Left colon (tissue), 2 donors: ENCODE measurements around the gene CWC15. TPM values are rescaled to one million over a fixed set of nuclear protein-coding genes. Genes with fewer than 3 reads are reported as not detected.
A peak's percentile ranks its signal among the peaks of the same experiment; 100 is the strongest.
"Not testable (repeated sequence)": the region's sequence is repeated elsewhere in the genome, so short reads cannot be mapped to it uniquely, and the experiment has no call there.

Experiments
- ATAC-seq: fragments of 200-7000 bp; cut with Tn5 transposase; one replicate; pipeline ENCODE4 v1.9.1; 2020; ENCODE audit warnings: mild to moderate bottlenecking, moderate library complexity
- DNase-seq, 2 donors: peaks; one replicate each; pipeline ENCODE4 v3.0.0-alpha.2; 2020
- intact Hi-C, 2 donors: fragments of 100-400 bp; cut with DNase I in 1 of 2; cut with micrococcal nuclease in 1 of 2; formaldehyde crosslinking; loops; one replicate each; pipeline versions ENCODE4 v1.11.2 to v1.14.0; 2022; cut with DNase I, micrococcal nuclease
- total RNA-seq, 2 donors: library from RNA; stranded (reverse); fragmentation: NEBNext Ultra II Directional; extraction: Animal tissue kit (Norgen Biotek cat#: 25700); gene quantifications; one replicate each; pipeline ENCODE4 v1.2.1, GENCODE V29; 2021
- donor health status: DM: no; HTN: no; CAD: no.
- donor health status: DM: yes; HTN: yes; CAD: no.

Gene CWC15
- total RNA-seq, 2 donors from 2014 or later: 44.0 to 44.3 TPM

DNA sequence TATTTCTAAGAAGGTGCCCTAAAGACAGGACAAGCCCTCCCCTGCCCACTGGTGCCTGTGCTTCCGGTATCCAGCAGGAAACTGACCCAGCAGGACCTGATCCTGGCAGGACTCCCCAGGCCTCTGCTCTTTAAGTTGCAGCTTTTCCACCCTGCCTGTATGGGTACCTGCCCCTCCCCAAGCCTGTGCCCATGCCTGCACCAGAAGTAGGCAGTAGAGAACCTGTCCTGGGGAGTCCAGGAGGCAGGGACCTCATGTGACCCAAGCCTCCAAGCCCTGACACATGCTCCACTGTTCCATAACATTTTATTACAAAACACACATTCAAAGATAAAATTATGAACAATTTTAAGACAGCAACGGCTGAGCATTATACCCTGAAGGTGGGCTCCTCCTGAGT, 14.2 kb downstream of the CWC15 start:
- intact Hi-C loops: no loop called here
- DNase-seq (no peak), ATAC-seq (no peak)

- DNase-seq (no peak), ATAC-seq (no peak)
- intact Hi-C loops: no loop called here
These were observed 15.1 kb downstream of the CWC15 start for GRCh38 chr11:94958121-94958696.

GRCh38 chr11:94956963-94957362, 16.4 kb downstream of the CWC15 start:
- intact Hi-C loops: no loop called here
- DNase-seq (no peak), ATAC-seq (no peak)

- intact Hi-C loops: no loop called here
- ATAC-seq: no peak
These were observed 18.6 kb downstream of the CWC15 start for GRCh38 chr11:94954753-94955152.

DNA sequence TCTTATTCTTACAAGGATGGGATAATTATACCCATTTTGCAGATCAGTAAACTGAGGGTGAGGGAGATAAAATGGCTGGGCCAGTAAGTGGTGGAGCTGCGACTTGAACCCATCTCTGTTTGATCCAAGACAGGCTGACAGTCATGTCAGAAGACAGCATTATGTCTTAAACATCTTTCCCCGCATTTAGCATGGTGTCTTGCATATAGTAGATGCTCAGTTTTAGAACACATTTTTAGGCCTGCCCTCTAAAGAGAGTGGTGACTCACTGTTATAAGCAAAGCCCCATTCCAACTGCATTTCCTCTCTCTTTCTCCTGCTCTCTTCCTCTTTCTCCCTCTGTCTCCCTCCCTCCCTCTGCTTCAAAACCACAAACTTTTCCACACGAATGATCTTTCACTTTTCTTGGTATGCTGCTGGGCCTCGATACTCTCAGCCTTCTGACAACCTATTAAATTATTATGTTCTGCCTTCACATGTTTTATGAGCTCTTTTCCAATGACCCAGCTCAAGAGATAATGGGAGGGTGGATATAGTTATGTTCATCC, 25.2 kb downstream of the CWC15 start:
- DNase-seq (no peak), ATAC-seq (no peak)
- intact Hi-C loops: no loop called here

More at GRCh38 chr11:94954753-94955152, 18.6 kb downstream of the CWC15 start:
- DNase-seq: no peak

DNA sequence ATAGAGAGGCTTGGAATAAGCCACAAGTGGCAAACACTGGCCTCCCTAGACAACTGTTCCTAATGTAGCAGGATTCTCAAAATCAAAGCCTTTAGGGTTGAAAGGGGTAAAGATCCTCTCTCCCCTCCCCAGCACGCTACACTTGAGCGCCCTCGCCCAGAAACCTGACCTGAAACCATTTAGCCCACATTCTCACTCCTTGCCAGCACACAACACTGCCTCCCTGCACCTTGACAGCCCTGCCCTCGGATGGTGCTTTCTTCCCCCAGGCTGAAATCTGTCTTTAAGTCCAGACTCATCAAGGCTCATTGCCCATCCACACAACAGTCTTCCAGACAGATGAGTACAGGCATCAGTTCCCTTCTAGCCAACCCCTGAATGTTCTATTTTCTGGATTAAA, 26.5 kb downstream of the CWC15 start:
- ATAC-seq: no peak
- DNase-seq: no peak
- intact Hi-C loops: no loop called here

GRCh38 chr11:94941131-94941530, 32.2 kb downstream of the CWC15 start:
- no peak for DNase-seq
- ATAC-seq: no peak
- intact Hi-C loops: no loop called here

DNA sequence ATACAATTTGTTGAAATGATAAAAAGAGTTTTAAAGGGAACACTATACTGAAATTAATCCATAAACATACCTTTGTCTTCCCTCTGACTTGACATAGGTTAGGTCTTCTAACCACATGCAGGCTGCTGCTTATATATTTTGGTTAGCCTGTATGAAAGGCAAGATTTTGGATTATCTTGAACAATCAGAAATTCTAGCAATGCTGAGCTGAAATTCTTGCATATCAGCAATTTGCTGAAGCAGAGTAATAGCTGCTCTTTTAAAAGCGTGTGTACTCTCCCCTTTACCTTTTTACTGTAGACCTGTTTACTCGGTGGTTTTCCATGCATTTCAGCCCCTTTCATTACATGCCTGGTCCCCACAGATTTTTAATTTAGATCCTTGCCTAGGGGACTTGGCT, 34.0 kb downstream of the CWC15 start:
- ATAC-seq: no peak
- intact Hi-C loops: no loop called here

DNA sequence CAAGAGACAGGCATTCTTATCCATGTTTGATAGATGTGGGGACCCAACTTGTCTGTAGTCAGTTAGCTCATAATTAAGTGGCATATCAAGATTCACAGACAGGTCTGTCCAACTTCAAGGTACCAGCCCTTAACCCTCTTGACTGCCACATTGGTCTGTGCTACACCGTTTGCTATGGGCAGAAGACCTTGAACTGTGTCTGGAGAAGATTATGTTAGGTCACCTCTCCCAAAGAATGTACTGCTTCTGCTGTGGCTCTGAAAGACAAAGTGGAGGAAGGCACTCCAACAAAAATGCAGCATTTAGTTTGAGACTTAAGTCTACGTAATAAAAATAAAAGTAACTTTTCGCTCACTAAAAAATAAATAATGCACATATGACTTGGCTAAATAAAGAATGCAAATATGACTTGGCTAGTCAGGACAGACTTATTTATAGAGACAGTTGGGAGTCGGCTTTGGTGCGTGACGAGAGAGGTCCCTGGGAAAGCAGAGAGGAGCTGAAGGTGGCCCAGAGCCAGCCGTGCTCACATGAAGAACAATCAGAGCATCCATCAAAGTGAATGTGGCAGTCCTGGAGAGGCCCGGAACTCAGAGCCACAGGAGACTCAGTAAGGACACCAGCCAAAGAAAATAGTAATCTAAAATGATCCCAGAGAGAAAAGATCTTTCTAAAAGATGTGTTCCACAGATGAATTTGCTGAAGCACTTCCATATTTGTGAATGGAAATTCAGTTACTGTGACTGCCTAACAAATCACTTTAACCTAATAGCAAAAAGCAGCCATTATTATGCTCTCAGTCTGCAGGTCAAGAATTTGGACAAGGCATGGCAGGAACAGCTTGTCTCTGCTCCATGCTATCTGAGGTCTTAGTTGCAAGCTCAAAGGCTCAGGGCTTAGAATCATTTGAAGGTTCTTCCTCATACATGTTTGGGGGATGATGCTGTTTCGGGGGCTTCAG, 35.0 kb downstream of the CWC15 start:
- intact Hi-C loops: no loop called here
- ATAC-seq: no peak

More for the DNA sequence above, 34.0 kb downstream of the CWC15 start:
- no peak for DNase-seq

GRCh38 chr11:94934846-94935245, 38.5 kb downstream of the CWC15 start:
- no peak for DNase-seq
- intact Hi-C loops: no loop called here
- ATAC-seq: no peak

More for the DNA sequence above, 35.0 kb downstream of the CWC15 start:
- DNase-seq: peak in 1 of 2 donors; percentile 41

DNA sequence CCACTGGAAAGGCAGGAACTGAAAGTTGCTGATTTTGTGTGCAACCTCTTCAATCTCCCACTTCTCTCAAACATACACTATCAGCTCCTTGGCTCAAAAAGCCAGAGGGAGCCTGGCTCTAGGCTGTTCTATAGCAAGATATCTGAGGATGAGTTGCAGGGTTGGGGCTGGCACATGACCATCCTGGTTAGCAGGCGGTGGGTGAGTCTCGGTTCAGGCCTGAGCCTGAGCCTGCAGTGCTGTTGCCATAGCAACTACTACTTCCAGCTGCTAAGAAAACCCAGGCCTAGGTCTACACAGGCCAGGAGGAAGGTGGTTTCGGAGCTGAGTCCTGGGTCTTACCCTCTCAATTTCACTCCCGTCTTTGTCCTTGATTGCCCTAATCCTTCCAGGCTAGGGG, 39.0 kb downstream of the CWC15 start:
- ATAC-seq: no peak
- intact Hi-C loops: no loop called here
- no peak for DNase-seq

DNA sequence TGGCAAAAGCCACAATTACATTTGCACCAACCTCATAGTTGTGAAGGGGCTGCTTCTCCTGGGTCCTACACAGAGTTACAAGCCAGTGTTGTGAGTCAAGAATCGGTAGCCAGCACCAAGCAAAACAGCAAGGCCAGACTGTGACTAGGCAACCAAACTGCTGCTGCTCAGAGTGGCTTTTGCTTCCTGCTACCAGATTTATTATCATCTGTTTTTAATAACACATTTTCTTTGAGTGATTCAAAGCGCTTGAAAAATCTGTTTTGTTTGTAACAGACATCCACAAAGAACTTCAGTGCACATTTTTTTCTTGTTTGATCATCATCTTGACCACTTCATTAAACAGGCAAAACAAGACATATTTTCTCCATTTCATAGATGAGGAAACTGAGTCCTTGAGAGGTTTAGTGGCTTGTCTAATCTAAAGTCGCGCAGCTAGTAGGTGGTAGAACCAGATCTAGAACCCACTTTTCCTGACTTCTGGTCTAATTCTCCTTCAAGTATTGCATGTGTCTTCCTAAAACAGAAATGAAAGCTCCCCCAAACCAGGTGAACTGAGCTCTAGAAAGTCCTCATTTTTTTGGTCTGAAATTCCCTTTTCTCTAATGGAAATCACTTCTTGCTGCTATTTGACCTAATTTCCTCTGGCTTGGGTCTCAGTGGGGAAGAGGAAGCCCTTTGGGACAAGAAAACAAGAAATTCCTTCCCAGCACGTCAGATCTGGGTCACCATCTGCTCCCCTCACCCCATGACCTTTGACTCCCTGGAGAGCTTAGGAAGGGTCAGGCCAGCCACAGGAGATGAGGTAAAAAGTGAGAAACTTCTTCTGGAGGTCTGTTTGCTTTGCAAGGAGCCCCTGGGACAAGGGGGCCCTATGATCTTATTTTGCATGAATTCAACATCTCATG, 39.9 kb downstream of the CWC15 start:
- no peak for ATAC-seq
- DNase-seq: no peak

DNA sequence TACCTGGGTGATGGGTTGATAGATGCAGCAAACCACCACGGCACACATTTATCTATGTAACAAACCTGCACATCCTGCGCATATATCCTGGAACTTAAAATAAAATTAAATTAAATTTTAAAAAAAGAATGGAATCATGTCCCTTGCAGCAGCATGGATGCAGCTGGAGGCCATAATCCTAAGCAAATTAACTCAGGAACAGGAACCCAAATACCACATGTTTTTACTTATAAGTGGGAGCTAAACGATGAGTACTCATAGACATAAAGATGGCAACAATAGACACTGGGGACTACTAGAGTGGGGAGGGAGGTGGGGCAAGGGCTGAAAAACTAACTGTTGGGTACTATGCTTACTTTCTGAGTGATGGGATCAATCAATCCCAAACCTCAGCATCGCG, 40.9 kb downstream of the CWC15 start:
- intact Hi-C loops: no loop called here
- ATAC-seq: no peak
- DNase-seq: no peak

More for the DNA sequence above, 39.9 kb downstream of the CWC15 start:
- intact Hi-C loops: no loop called here

GRCh38 chr11:94932072-94932471, 41.3 kb downstream of the CWC15 start:
- ATAC-seq, DNase-seq, intact Hi-C loops: not testable (repeated sequence)

GRCh38 chr11:94928117-94928990, 45.0 kb downstream of the CWC15 start:
- ATAC-seq (no peak), DNase-seq (no peak)
- intact Hi-C loops: no loop called here

DNA sequence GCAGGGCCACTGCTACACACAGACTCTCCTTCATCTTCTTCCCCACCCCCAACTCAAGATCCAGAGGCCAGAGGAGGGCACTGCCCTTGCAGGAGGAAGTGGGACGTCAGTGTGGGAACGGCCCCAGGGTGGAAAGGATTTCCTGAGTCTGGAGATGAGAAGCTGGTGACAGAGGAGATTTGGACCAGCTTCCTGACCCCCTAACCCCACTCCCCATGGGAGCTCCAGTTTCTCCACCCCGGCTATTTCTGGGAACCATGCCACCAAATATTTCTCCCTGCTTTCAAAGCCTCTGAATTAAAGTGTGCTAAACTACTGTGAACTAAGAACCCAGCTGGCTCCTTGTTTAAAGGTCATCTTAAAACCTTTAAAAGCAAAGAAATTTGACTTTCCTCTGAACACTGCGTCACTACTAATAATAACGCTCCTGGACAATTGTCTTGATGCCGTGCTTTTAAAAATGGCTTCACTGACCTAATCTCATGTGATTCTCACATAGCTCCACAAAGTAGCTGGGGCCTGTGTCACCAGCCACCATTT, 46.6 kb downstream of the CWC15 start:
- intact Hi-C loops: no loop called here
- ATAC-seq: peak; percentile 17

GRCh38 chr11:94926271-94926625, 47.1 kb downstream of the CWC15 start:
- ATAC-seq: no peak
- intact Hi-C loops: no loop called here
- no peak for DNase-seq

More for the DNA sequence above, 46.6 kb downstream of the CWC15 start:
- peak; percentile 46 to 54 for DNase-seq
